Measurements from ENCODE around the gene RPP25L.
A peak's percentile ranks its signal among the peaks of the same experiment; 100 is the strongest.

Gene RPP25L

DNA sequence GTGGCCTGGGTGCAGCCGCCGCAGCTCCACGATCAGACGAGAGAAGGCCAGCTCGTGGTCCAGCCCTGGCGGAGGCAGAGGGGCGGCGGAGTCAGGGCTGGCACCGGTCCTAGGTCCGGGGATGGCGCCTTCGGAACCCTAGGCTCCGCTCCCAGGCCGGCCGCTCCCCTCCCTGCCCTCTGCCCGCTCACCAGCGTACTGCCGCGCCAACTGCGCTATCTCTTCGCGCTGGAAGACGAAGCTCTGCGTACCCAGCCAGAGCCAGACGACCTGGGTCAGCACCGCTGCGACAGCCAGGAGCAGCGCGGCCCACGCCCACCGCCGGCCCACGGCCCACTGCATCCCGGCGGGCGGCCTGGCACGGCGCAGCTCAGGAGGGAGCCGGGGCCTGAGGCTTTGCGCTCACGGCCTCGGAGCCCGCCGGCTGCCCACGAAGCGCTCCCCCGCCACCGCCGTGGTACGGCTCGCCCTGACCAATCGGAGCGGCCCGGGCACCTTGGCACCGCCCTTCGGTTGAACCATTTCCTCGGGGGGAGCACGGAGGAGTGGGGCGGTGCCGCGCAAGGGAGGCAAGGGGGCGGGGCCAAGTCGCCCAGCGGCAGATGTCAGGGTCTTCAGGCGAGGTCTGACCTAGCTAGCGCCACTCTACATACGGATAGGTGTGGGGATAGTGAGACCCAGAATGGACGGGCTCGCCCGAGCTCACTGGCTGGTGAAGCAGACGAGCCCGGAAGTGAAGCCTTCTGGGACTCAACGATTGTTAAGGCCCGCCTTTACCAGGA is 25.6 kb upstream of the RPP25L start, which contains the start of gene SIGMAR1:
SIGMAR1 (minus strand) TSS at position 432 of the 782 bp plus-strand sequence; CDS start at position 342, 90 bp downstream.
- peak; percentile 98 for DNase-seq

DNA sequence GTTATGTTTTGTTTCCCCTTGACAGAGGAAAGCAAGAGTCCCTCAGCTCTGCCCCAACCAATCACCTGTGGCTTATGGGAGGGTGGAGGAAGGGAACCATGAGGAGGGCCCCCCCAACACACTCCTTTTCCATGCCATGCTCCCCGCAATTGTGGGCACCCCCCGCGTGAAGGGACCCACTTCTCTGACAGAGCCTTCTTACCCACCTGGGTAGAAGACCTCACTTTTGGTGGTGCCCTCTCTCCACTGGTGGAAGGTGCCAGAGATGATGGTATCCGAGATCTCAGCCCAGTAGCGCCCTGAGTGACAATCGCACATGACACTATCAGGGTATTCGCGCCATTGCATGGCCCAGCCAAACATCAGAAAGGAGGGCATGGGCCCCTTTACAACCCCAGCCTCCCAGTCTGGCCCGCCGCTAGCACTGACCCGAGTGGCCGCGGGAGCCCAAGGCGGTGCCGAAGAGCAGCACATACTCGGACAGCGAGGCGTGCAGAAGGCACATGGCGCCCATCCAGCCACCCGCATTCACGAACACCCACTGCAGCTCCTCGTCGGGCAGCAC is 25.0 kb upstream of the RPP25L start:
- peak; percentile 49 for DNase-seq

DNA sequence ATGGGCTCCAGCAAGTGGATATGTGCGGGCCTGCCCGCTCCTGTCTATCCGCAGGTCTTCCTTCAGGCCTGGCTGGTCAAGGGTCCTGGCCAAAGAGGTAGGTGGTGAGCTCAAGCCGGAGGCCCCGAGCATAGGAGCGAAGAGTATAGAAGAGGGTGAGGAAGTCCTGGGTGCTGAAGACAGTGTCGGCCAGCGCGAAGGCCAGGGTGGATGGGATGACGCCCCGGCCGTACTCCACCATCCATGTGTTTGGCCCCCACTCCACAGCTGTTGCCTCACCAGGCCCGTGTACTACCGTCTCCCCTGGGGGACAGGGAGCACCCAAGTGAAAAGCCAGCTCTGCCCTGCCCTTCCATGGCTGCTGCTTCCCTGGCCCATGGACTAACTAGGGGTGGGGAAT is 23.7 kb upstream of the RPP25L start:
- DNase-seq: no peak

DNA sequence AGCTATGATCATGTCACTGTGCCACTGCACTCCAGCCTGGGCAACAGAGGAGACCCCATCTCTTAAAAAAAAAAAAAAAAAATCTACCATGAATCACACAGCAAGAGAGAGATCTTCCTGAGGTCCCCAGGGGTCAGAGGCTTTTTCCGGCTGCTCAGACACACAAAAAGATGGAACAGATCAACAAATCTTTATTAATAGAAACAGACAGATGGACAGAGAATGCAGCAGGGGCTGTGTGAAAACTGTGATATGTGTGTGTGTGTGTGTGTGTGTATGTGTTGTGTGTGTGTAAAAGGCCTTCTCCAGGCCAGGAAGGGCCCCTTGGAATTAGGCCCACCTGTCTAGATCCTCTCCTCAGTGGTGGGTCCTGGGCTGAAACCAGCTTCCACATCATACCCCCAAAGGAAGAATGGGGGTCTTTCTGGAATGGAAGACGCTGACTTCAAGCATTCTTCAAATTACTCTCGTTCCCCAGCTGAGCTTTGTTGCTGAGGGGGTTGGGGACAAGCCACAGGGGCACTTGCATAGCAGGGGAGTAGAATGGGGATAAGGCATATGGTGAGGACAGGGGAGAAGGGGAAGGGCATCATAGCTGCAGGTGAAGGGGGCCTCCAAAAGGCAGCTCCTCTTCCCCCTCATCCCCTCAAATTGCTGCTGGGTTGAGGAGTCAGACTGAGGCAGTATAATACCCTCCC is 22.8 kb upstream of the RPP25L start:
- DNase-seq: no peak

DNA sequence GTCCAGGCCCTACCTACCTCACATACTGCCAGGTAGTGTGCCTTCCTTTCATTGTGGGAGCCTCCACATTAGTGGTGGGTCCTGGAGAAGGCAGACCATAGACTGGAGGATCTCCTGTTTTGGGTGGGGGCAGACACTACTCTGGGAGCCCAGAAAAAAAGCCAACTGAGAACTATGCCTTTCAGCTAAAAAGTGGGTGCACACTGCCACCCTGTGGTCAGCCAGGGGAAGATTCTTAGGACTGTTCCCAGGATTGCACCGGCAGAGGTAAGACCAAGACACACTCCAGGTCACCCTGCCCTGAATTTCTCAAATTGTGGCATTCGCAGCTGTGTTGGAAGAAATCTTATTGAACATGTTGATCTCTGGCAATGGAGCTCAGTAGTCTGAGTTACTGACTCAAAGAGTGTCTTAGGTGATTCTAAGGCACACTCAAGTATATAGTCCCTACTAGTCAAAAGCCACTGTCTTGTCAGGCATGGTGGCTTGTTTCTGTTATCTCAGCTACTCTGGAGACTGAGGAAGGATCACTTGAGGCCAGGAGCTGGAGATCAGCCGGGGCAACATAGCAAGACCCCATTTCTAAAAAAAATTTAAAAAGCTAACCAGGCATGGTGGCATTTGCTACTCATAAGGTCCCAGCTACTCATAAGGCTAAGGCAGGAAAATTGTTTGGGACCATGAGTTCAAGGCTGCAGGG is 22.1 kb upstream of the RPP25L start:
- DNase-seq: peak; percentile 75

DNA sequence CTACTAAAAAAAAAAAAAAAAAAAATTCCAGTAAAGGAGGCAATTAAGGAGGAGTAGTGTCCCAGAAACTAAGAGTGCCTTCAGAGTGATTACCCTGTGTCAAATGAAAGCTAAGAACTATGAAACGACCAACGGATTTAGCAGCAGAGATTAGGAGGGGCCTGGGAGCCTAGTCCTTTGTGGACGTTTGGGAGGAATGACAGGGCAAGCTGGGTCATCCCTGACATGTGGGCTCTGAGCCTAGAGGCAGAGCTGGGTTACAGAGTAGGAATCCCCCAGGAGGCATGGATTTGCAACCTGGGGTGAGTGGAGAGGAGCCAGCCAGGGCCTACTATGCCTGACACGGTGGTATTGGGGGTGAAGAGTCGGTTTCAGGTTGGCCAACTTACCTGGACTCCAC is 21.3 kb upstream of the RPP25L start:
- DNase-seq: no peak

DNA sequence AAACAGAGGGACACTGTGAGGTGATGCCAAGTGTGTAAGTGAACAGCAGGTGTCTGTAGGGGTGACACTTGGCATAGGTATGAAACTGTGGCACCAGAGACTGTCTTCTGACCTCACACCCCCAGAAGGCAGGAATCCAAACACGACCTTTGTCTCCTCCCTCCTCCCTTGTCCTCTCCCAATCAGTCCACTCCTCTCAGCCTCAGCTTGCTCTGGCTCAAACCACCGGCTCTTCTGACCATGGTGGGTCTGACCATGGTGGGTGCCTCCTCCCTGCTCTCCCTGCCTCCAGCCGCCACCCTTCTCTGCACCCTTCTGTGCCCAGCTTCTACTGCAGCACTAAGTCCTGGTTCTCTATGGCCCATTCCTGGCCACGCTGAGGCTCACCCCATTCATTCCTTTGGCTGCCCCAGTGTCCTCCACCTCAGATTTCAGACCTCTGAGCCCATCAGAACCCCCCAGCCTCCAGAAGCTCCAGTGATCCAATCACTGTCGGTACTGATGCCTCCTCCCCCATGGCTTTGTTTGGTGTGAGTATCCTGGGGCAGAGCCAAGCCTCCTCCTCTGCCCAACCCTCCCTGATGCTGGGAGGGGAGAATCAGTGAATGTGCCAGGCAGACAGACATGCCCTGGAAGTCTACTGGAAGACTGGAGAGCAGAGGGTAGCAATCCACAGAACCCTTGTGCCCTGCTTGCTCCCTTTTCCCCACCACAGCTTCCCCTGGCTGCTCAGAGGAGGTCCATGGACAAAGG is 18.7 kb upstream of the RPP25L start:
- DNase-seq: no peak

DNA sequence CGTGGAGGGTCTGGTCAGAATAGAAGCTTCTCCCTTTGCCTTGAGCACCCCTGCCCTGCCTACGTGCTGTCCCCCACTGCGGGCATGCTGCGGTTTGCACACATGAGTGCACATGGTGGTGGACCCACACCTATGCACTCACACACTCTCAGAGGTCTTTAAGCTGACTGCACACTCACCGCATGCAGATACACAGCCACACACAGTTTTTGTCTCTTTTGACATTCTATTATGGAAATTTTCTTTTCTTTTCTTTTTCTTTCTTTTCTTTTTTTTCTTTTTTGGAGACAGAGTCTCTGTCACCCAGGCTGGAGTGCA is 17.6 kb upstream of the RPP25L start:
- DNase-seq: no peak

DNA sequence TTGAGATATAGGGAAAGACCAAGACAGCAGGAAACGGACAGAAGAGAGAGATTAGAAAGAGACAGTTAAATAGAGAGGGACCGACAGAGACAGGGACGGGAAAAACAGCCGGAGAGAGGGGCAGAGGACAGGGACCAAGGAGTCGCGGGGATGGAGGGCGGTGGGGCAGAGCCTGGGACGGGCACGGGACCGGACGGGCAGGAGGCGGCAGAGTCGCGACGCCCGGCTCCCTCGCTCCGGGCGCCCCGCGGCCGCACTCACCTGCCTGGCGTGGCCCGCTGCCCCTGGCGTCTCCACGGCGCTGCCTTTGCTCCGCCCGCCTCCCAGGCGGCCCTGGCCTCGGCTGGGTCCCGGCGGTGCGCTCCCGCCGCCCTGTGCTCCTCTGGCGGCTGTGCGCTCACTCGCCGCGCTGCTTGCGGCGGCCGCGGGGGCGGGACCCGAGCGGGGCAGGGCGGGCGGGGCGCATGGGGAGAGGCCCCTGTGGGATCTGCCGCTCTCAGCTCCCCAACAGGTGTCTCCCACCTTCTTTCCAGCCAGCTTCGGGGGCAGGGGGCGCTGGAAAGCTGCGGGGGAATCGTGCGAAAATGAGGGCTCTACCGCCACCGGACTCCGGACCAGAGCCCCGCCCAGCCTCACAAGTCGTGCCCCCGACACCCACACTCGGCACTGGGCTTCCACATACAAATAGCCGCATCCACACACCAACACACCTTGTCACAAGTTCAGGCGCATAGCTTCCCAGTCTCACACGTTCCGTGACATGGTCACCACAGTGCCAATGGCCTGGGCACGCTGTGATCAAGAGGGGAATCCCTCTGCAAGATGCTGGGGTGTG is 17.0 kb upstream of the RPP25L start, which contains the start of gene ARID3C:
ARID3C (minus strand) TSS at position 411 of the 835 bp plus-strand sequence. CDS start 1,052 bp downstream, outside the sequence.
- peak; percentile 78 for DNase-seq

DNA sequence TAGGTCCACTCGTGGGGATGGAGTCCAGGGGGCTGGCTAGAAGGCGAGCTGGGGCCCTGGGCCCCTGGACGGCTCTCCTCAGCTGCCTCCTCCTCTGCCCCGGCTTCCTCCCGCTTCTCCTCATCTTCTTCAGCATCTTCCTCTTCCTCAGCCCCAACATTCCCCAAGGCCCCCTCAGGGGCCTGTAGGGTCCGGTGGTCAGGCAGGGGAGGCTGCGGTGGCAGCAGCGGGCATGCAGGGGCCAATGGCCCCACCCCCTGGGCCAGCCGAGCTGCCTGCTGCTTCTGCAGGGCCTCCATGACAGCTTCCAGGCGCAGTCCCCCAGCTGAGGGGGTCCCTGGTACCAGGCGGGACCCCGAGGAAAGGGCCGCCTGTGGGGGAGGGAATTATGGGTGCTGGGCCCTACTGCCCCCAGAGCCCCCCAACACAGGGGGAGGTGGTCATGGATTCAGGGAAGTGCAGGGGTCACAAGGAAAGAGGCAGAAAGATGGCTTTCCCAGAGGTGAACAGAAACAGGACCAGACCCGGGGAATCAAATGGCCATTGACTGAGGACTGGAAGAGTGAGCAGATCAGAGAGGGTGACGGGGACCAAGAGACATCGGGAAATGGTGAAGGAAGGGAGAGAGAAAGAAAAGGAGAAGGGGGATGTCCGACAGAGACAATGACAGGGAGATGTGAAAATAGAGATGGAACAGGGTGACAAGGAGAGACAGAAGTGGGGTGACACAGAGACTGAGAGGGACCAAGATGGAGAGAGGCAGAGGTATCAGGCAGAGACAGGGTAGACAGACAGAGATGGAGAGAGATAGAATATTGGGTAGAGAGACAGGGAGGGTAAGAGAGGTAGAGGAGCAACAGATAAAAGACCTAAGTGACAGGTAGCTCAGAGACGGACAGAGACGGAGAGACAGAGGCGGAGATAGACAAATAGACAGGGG is 16.1 kb upstream of the RPP25L start:
- no peak for DNase-seq

DNA sequence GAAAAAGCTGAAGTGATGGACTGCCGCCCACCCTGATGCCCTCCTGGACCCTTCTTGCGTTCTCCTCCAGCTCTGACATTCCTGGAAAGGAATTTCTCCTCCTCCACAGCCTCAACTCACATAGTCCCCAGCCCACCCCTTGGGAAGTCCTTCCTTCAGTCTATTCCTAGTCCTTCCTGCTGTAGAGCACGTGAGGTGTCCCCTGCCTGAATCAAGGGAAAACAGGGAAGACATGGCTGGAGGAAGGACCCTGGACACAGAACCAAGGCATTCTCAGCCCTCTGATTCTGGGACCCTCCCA is 13.2 kb upstream of the RPP25L start:
- DNase-seq: no peak

DNA sequence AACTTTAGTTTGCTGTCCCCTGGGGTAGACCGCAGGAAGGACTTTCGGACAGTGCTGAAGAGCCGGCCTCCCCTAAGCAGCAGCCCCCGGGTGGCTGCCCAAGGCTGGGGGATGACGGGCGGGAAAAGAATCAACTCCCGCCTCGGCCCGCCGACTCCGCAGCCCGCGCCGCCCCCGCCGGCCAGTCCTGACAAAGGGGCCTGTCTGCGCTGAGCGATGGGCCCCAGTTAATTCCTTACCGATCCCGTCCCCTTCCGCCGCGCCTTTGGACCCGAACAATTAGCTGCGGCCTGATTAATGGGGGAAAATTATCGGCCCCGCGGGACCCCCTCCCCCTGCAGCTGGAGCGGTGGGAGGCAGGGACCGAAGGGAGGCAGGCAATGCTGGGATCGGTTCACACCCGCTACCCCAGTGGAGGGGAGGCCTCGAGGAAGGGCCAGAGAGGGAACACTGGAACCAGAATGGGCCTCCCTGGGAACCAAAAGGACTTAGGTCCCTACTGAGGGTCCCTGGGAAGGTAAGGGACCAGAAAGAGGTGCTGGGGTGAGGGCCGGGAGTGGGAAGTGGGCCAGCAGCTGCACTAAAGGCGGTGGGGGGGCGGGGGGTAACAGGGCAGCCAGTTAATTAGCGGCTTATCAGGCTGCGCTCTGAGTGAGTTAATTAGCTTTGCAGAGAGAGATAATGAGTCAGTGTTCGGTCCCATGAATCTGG is 12.7 kb upstream of the RPP25L start:
- peak; percentile 48 for DNase-seq

DNA sequence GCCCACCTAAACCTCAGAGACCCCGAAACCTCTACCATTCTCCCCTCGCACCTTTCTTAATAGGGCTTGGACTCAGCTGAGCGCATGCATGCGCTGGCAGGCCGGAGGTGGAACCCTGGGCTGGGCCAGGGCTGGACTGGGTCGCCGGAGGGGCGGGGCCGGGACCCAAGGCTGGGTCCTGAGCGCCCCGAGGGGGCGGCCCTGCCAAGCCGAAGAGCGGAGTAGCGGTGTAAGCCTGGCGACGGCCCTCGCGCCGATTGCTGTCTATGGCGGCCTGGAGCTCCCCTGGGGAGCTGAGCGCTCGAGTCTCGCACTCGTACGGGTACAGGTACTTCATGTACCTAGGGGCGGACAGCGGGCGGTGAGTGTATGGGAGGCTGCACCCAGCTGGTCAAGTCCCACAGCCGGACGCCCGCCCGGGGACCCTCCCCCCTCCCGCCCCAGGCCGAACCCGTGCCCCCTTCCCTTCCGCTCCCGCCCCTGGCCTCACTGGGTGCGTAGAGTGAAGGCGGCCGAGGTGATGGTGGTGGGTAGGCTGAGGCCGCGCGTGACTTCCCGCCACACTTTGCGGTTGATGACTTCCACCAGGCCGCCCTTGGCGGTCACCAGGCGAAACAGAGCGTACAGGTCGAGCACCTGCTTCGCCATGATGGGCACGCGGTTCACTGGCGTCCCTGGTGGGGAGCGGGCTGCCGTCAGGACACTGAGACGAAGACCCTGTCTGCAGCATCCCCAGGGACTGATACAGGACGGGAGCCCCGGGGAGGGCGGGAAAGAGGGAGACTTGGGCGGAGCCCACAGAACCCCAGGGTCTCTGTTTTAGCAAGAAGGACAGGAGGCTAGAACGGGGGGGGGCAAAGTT is 11.7 kb upstream of the RPP25L start:
- no peak for DNase-seq

DNA sequence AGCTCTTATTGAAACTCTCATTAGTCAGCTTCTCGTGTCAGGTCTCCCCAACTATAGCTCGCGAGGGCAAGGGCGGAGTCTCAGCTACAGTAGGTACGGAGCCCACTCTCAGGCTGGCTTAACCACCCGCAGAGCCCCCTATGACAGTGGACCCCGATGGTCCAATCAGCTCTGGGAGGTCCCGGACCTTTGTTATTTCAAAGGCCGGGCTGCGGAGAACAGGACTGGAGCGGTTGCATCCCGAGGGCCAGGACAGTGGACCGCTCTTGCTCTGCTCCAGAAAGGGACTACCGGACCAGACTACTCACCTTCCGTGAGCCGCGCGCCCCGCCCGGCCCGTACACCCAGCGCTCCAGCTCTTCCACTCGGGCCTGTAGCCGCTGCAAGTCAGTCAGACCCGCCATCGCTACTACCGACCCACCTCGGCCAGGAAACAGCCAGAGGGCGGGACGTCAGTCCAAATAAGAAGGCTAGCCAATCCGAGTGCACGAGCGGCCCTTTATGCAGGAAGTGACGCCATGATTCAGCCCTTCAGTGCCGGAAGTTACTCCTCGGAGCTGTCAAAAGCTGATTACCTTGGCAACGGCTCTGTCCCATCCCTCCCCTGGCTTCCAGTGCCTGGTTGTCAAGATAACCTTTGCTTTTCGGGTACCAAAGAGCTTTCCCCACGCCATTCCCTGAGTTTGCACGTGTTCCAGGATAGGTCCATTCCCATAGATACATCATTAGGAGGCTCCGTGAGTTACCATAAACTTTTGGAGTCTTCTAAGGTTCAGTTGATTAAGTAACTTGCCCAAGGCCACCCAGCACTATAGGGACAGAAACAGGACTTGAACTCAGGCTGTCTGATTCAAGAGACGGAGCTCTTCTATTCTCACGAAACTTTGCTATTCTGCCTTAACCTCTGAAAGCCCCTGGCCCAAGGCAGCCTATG is 8.4 kb upstream of the RPP25L start, which contains the start of gene DCTN3:
DCTN3 (minus strand) TSS at position 435 of the 934 bp plus-strand sequence; CDS start at position 404, 31 bp downstream.
- DNase-seq: peak; percentile 98

DNA sequence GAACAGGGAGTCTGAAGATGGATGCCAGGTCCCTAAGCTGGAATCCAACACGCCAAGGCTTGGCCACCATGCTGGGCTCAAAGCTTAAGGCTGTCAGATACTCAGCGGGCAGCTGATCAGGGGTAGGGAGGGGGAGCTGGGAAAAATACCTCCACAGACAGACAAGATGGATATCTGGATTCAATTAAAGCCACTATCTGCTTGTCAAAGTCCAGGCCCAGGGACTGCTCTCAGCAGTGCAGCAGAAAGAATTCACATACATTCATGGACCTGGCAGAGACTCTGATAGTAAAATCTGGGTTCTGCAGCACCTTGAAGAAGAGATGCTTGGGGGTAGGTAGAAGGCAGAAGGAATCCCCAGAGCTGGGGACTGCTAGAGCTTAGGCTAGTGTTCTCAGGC is 3.2 kb upstream of the RPP25L start:
- no peak for DNase-seq

DNA sequence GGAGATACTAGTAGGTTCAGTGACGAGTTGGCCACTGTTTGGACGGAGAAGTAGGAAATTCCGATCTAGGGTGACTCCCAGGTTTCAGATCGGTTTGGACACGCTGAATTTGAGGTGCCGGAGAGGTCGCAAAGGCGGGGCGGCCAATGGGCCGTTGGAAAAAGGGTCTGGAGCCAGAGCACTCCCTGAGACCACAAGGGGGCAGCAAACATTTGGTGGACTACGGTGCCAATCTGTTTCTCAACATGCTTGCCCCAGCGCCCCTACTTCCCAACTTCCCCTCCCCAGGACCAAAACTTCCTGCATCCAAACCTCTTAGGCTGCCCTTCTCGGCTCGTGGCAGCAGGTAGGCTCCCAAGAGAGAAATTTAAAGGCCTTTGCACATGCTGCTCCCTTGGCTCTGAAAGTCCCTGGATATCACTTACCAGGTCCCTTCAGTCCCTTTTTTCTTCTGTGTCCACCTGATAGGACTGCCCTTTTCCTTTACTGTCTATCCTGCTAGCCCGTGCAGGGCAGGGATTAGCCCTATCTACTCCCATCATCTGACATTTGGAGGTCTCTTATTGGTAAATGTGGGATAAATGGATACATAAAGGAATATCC is 992 bp upstream of the RPP25L start:
- DNase-seq: peak; percentile 90

DNA sequence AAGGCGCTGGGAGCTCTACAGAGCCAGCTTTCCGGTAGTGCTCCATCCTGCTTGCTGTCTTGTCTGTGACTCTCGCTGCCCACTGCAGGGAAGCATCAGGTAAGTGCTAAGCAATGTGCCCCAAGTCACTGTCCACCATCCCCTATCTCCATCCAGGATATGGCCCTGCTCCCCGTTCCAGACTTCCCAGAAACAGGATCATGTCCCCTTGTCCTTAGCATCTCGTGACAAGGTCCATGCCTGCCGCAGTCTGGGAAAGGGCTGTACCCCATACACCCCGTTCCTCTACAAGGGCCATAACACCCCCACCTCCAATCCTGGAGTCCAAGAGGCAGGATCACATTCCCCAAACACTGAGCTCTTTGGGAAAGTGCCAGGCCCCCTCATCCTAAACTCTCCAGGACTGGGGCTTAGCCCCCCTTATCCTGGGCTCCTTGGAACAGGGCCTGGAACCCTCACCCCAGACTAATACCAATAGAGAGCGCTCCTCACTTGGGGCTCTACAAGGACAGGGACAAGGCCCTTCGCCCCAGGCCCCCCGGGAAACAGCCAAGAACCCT is 566 bp downstream of the RPP25L start:
- peak; percentile 47 for DNase-seq

All from NCI-H69 (cell line).